ENCODE data around the gene MRPL41.
"Not testable (repeated sequence)": the region's sequence is repeated elsewhere in the genome, so short reads cannot be mapped to it uniquely, and the experiment has no call there.

The MRPL41 gene

GRCh38 chr9:137521405-137521985 is 30.2 kb upstream of the MRPL41 start:
- no peak for DNase-seq (ENCODE audit: low spot score)

- no peak for DNase-seq (ENCODE audit: low spot score)
These were observed 28.8 kb upstream of the MRPL41 start for GRCh38 chr9:137522746-137523455.

GRCh38 chr9:137524161-137524980 is 27.3 kb upstream of the MRPL41 start:
- DNase-seq (ENCODE audit: low spot score), result no peak

- DNase-seq (ENCODE audit: low spot score), result no peak
These were observed 26.7 kb upstream of the MRPL41 start for GRCh38 chr9:137524981-137525317.

GRCh38 chr9:137530331-137530730 is 21.3 kb upstream of the MRPL41 start:
- DNase-seq (ENCODE audit: low spot score), result no peak

GRCh38 chr9:137531099-137531765 is 20.4 kb upstream of the MRPL41 start:
- no peak for DNase-seq (ENCODE audit: low spot score)

- DNase-seq (ENCODE audit: low spot score), result not testable (repeated sequence)
These were observed 18.7 kb upstream of the MRPL41 start for GRCh38 chr9:137532891-137533468.

GRCh38 chr9:137534256-137535119 is 17.2 kb upstream of the MRPL41 start:
- DNase-seq (ENCODE audit: low spot score), result no peak

GRCh38 chr9:137535120-137535428 is 16.6 kb upstream of the MRPL41 start:
- DNase-seq (ENCODE audit: low spot score), result no peak

GRCh38 chr9:137536594-137537131 is 15.0 kb upstream of the MRPL41 start:
- not testable (repeated sequence) for DNase-seq (ENCODE audit: low spot score)

- no peak for DNase-seq (ENCODE audit: low spot score)
These were observed 13.6 kb upstream of the MRPL41 start for GRCh38 chr9:137538058-137538457.

- DNase-seq (ENCODE audit: low spot score), result no peak
These were observed 11.1 kb upstream of the MRPL41 start for GRCh38 chr9:137540536-137540935.

GRCh38 chr9:137542486-137542885 is 9.2 kb upstream of the MRPL41 start:
- DNase-seq (ENCODE audit: low spot score), result no peak

- no peak for DNase-seq (ENCODE audit: low spot score)
These were observed 8.3 kb upstream of the MRPL41 start for GRCh38 chr9:137543237-137543963.

GRCh38 chr9:137544176-137544760 is 7.4 kb upstream of the MRPL41 start:
- DNase-seq (ENCODE audit: low spot score), result no peak

GRCh38 chr9:137545123-137545522 is 6.6 kb upstream of the MRPL41 start:
- DNase-seq (ENCODE audit: low spot score), result no peak

GRCh38 chr9:137547687-137548543 is 3.8 kb upstream of the MRPL41 start:
- DNase-seq (ENCODE audit: low spot score), result no peak

- peak; percentile 87 for DNase-seq (ENCODE audit: low spot score)
These were observed 1.5 kb upstream of the MRPL41 start, which contains the start of gene PNPLA7 for GRCh38 chr9:137550231-137550621. Gene PNPLA7 (minus strand): TSS chr9:137550402. CDS start chr9:137550197, 205 bp downstream.

GRCh38 chr9:137550958-137551263 is 768 bp upstream of the MRPL41 start:
- DNase-seq (ENCODE audit: low spot score), result not testable (repeated sequence)
